GM21515 (cell line): ENCODE results near the gene GTSE1.
"Not testable (repeated sequence)": the region's sequence is repeated elsewhere in the genome, so short reads cannot be mapped to it uniquely, and the experiment has no call there.

Experiments used
- ATAC-seq: cut with Tn5 transposase; IDR thresholded peaks from one replicate; pipeline ENCODE4 v1.9.1; 2021; ENCODE audit not compliant: unreplicated experiment

GTSE1 gene

DNA sequence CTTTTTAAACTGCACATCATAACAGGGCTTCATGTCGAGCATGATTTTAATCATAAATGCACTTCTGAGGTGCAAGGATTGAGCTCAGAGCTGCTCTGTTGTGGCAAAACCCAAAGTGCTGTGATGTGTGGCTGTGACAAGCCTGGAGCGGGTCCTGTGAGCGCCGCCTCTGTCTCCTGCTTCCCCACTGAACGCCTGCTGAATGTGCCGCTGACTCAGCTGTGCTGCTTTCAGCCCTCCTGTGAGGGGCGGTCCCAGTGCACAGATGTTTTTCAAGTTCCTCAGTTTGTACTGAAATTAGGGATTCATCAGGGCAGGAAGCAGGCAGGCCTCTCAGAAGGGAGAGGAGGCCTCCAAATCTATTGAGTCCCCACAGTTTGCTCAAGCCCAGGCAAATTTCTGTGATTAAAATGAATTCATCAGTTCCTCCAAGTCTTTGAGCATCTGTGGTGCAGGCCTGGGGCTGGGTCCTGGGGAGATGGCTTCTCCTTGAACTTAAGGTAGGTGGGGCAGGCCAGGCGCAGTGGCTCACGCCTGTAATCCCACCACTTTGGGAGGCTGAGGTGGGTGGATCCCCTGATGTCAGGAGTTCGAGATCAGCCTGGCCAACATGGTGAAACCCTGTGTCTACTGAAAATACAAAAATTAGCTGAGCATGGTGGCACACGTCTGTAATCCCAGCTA, 3.0 kb upstream of the GTSE1 start:
- no peak for ATAC-seq

DNA sequence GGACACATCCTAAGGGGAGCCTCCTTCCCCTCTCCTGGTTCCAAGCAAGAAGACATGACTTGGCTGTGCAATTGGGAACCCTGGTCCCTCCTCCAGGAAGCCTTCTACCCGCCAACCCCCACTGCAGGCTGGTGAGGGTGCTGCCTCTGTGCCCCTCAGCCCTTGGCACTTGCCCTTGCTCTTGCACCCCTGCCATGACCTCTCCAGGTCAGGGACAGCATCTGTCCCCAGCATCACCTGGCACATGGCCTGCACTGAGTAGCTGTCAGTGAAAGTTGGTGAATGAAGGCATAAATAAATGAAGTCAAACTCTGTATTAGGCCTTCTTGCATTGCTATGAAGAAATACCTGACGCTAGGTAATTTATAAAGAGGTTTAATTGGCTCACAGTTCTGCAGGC, 1.9 kb upstream of the GTSE1 start:
- no peak for ATAC-seq

- ATAC-seq: no peak
Observed at GRCh38 chr22:46295277-46295971, 1.2 kb upstream of the GTSE1 start.

DNA sequence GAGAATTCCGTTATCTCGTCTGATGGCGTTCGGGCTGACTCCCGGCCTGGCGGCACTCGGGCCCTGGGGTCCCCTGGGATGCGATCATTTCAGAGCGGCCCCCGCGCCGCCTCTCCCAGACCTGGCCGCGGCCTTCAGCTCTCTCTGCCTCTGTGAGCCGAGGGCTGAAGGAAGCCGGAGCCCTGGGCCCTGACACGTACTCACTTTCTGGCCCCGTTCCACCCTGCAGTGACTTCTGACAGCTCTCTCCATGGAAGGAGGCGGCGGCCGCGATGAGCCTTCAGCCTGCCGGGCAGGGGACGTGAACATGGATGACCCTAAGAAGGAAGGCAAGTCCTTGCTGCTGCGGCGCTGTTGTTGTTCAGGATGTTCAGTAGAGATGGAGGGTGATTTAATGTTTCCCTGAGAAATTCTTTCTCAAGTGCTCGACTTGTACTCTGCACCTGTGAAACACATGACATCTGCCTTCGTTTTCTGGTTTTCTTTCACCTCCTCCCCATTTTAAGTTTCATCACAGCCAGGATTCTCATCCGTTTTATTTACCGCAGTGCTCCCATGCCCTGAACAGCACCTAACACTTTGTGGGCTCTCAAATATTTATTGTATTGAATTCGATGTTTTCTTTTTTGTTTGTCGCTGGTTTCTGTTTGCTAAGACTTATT, 612 bp downstream of the GTSE1 start:
- peak; percentile 16 for ATAC-seq

- no peak for ATAC-seq
Observed at GRCh38 chr22:46299101-46299500, 2.4 kb downstream of the GTSE1 start.

- ATAC-seq: no peak
Observed at GRCh38 chr22:46300491-46300890, 3.8 kb downstream of the GTSE1 start.

DNA sequence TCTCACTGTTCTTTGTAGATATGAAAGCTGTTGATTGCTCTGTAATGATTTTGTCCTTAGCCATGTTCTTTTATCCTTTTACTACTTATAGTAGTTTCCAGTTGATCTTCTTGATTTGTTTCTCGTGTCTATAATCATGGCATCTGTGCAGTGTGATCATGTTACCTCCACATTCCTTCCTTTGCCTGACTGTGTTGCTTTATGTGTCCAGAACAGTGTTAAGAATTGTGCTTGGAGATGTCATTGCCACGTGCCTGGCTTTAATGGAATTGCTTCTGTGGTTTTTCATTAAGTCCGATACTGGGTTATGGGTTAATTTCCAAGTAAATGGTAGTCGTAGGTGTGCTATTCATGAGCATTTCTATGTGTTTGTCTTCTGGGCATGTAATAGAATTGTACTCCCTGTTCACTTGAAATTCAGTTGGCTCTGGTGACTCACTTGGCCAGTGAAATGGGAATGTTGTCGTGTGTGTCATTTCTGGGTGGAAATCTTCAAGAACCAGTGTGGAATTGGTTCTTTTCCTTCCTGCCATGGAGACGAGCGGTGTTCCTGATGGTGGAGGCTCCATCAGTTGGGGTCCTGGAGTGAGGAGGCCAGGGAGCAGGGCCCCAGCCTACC, 6.8 kb downstream of the GTSE1 start:
- no peak for ATAC-seq

- ATAC-seq: no peak
Observed at GRCh38 chr22:46308283-46308988, 11.8 kb downstream of the GTSE1 start.

- no peak for ATAC-seq
Observed at GRCh38 chr22:46309526-46310085, 12.9 kb downstream of the GTSE1 start.

- ATAC-seq: no peak
Observed at GRCh38 chr22:46312056-46312455, 15.4 kb downstream of the GTSE1 start.

DNA sequence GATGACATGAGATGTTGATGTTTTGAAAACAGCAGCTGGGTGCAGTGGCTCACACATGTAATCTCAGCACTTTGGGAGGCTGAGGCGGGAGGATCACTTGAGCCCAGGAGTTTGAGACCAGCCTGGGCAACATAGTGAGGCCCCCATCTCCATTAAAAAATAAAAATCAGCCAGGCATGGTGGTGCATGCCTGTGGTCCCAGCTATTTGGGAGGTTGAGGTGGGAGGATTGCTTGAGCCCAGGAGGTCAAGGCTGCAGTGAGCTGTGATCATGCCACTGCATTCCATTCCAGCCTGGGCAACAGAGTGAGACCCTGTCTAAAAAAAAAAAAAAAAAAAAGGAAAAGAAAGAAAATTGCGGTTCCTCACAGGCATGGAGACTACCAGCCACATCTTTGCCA, 16.2 kb downstream of the GTSE1 start:
- ATAC-seq: not testable (repeated sequence)

DNA sequence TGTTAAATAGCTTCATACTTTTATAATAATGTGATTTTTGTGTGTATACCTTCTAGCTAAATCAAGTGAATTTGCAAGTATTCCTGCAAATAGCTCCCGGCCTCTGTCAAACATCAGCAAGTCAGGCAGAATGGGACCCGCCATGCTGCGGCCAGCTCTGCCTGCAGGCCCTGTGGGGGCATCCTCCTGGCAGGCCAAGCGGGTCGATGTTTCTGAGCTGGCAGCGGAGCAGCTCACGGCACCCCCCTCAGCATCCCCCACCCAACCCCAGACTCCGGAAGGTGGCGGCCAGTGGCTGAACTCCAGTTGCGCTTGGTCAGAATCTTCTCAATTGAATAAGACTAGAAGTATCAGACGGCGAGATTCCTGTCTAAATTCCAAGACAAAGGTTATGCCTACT, 19.3 kb downstream of the GTSE1 start:
- no peak for ATAC-seq

DNA sequence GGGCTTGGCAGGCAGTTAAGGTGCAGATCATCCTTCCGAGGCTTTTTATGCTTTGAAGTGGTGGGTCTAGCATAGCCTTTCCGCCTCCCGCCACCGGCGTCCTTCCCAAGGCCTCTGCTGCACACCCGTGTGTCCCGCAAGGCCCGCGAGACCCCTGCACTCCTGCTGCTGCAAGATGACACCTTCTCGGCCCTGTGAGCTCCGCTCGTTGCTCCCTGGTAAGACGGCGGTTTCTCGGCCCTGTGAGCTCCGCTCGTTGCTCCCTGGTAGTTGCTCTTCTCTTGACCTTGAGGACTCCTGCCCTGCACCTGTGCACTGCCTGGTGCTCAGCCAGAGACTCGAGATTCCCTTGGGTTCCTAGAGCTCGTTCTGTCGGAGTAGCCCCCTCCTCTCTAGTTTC, 21.0 kb downstream of the GTSE1 start:
- ATAC-seq: no peak

DNA sequence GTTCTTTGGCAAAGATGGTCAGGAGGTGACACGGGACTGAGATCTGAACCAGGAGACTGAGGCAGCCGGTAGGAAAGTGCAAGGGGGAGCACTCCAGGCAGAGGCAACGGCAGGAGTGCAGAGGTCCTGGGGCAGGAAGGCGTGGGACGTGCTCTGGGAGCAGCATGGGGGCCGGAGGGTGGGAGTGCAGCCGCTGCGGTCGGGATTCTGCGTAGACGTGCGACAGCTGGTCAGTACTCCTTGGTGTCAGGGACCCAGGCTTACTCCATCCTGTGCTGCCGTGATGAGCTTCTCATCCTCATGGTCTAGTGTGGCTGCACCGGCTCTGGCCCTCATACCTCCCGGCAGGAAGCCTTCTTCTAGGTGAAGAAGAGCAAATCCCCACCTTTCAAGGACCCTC, 21.9 kb downstream of the GTSE1 start:
- ATAC-seq: no peak

DNA sequence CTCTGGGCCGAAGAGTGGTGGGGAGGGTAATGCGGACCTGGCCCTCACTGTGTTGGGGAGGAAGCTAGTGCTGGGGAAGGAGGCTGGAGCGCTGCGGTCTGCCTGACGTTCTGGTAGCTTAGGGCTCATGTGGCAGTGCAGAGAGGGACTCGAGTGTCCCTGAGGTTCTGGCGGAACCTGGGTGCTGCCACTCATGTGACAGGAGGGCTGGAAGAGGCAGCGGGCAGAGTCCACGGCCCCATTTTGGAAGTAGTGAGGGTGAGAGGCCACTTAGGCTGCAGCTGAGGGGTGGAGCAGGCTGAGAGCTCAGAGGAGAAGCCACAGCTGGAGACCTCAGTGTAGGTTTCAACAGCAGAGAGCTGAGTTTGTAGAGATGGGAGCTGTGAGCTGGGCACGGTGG, 22.6 kb downstream of the GTSE1 start:
- ATAC-seq: no peak

GRCh38 chr22:46320166-46320710, 23.6 kb downstream of the GTSE1 start:
- ATAC-seq: no peak

GRCh38 chr22:46320716-46321386, 24.2 kb downstream of the GTSE1 start:
- ATAC-seq: no peak

GRCh38 chr22:46322711-46323110, 26.0 kb downstream of the GTSE1 start:
- ATAC-seq: no peak

DNA sequence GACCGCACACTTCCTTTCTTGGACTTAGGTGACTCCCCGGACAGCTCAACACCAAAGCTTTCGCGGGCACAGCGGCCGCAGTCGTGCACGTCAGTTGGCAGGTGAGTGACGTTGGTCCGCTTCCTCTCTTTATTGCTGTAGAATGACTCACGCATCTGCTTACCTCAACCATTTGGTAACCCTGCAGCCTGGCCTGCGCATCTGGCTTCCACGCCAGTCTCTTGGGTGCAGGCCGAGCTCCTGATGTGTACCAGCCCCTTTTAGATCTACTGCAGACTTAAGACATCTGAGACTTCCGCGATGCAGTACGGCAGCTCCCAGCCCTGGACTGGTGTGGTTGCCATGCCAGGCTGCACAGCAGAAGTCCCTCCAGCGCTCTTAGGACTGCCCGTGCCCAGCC, 26.5 kb downstream of the GTSE1 start:
- no peak for ATAC-seq

- no peak for ATAC-seq
Observed at GRCh38 chr22:46326066-46326680, 29.5 kb downstream of the GTSE1 start.
